Mucosa of gallbladder (tissue), 1 donor: ENCODE results near the gene SLC39A11. TPM values are rescaled to one million over a fixed set of nuclear protein-coding genes. Genes with fewer than 3 reads are reported as not detected.
"Not testable (repeated sequence)": the region's sequence is repeated elsewhere in the genome, so short reads cannot be mapped to it uniquely, and the experiment has no call there.

Experiments
- DNase-seq: peaks from one replicate; pipeline ENCODE4 v3.0.0-alpha.2; 2020; ENCODE audit warnings: low spot score
- total RNA-seq: library from RNA; stranded (reverse); gene quantifications from one replicate; pipeline ENCODE4 v1.2.1, GENCODE V29; 2021
- donor health status: DM: no; HTN: no; CAD: no.

SLC39A11 gene
- total RNA-seq, 1 donor from 2014 or later: 62.8 TPM

DNA sequence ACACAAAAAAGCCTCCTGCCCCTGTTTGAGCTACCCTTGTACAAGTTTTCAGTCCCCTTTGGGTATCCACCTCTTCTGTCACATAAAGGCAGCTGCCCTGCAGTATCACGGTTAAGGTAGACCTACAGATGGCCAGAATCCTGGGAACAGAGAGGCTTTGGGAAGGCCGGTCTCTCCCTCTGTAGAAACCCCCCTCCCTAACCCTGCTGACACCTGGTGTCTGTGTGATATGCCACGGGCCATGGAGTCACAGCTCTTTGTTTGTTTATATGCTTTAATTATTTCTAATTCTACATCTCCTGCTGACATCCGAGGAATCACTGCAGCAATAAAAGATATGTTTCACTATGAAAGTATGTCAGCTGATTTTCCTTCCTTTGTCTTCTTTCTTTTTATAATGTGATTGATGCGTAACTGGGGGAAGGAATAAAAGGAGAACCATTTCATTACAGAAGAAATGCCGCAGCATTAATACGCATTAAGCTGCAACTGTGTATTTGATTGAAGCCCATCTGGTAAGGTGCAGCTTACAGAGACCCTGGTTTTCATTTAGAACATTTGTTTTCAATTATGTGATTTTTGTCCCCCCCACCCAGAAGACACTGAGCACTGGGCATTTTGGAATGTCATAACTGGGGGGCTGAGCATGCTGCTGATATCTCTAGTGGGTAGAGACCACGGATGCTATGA, 142.1 kb downstream of the SLC39A11 start:
- no peak for DNase-seq

GRCh38 chr17:72948115-72948514, 144.4 kb downstream of the SLC39A11 start:
- no peak for DNase-seq

DNA sequence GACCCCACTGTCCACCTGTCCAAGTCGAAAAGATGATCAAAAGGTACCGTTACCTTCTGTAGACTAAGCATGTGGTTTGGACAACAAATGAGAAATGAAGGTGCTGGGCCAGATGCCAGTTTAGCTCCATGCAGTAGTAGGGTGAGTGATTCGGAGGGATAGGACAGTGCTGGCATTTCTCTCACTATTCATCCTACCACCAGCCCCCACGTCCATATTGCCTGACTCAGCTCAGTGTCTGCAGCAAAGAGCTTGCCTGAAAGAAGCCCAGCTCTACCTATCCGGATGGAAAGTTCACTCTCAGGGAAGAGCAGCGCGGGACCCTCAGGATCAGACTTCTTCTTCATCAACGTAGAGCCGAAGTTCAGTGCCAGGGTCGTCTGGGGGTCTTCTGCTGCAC, 145.0 kb downstream of the SLC39A11 start:
- DNase-seq: no peak

DNA sequence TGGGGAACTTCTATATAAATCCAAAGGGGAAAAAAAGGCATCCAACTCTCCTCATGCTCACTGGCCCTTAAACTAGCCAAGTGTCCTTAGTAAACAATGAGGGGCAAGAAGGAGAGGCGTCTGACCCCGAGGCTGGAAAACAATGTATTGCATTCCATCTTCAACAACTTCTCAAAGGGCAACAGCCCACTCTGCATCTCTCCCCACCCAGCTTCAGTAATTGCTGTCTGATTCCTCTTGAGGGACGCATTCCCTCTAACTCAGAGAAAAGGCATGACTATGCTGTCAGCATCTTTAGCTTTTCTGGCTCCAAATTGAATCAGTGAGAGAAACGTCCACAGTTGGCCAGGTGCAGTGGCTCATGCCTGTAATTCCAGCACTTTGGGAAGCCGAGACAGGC, 145.8 kb downstream of the SLC39A11 start:
- no peak for DNase-seq

- DNase-seq: no peak
Measured at GRCh38 chr17:72946156-72946555, 146.3 kb downstream of the SLC39A11 start.

DNA sequence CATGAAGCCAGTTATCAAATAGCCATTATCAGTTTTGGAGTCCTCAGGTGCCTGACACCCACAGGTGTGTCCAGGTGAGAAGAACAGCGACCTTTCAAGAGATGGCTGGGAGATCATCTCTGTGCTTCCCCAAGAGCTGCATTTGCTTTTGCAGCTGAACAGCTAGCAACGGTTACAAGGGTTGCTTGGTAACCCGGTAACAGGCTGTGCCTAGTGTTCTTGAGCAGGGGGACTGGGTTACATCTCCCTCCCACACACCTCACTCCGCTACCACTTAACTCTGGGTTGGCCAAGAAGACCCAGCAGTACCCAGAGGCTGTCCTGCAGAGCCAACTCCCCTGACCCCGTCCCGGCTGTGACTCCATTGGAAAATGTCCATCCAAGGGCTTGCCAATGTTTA, 147.0 kb downstream of the SLC39A11 start:
- no peak for DNase-seq

DNA sequence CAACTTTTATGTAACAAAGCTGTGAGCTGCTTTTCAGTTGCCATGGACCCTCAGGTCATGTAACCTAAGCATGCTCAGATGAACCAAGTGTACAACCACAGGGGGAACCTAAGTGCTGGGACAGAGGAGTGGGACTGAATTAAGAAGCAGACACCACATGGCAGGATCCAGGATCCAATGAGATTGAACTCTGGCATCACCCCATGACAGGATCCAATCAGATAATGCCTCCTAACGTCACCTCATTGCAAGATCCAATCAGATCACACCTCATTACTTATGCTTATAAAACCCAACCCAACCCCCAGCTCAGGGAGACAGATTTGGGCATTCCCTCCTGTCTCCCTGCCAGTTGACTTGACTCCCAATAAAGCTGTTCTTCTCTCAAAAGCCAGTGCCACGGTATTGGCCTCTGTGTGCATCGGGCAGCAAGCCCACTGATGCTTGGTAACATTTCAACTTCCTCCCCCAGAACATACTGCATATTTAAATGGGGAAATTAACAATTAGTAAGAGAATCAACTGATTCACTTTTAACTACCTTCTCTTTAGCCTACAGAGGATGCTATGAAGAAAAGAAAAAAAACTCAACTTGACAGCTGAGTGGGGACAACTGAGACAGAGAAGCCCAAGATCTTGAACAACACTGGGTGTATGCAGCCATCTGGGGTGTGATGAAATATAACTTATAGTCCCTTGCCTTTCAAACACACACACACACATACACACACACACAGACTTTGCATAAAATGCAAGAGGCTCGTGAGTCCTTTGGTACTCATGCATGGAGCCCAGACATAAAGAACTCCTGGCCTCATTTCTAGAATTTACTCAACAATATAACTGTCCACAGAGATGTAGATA, 148.4 kb downstream of the SLC39A11 start:
- DNase-seq: no peak

GRCh38 chr17:72942579-72942978, 149.9 kb downstream of the SLC39A11 start:
- DNase-seq: no peak

GRCh38 chr17:72940496-72940895, 152.0 kb downstream of the SLC39A11 start:
- DNase-seq: no peak

DNA sequence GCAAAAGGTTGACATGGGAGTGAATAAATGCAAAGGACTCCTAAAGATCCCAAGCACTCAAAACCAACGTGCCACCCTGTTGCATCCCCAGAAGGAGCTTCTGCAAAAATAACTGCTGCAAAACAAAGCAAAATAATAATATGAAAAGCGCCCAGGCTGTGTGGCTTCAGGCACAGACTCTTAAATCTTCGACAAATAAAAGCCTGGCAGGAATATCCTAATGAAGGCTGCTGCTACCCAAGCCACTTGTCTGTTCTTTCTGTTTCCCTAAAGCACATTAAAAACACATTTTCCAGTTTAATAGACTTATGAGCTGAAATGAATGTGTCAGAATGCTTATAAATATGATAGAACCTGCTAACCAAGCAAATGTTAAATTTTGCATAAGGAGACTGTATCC, 154.0 kb downstream of the SLC39A11 start:
- no peak for DNase-seq

- DNase-seq: no peak
Measured at GRCh38 chr17:72937707-72938106, 154.8 kb downstream of the SLC39A11 start.

- not testable (repeated sequence) for DNase-seq
Measured at GRCh38 chr17:72937254-72937653, 155.2 kb downstream of the SLC39A11 start.

DNA sequence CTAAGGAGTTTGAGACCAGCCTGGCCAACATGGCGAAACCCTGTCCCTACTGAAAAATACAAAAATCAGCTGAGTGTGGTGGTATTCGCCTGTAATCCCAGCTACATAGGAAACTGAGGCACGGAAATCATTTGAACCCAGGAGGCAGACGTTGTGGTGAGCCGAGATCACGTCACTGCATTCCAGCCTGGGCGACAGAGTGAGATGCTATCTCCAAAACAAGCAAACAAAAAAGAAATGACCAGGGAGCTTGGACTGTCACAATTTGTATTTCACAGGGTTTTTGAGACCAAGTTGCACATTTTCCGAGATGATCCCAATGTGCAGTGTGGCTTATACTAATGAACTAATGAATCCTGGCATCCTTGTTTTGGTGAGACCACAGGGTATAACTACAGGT, 156.5 kb downstream of the SLC39A11 start:
- no peak for DNase-seq

GRCh38 chr17:72934927-72935326, 157.6 kb downstream of the SLC39A11 start:
- DNase-seq: no peak

GRCh38 chr17:72931635-72932034, 160.9 kb downstream of the SLC39A11 start:
- DNase-seq: no peak

DNA sequence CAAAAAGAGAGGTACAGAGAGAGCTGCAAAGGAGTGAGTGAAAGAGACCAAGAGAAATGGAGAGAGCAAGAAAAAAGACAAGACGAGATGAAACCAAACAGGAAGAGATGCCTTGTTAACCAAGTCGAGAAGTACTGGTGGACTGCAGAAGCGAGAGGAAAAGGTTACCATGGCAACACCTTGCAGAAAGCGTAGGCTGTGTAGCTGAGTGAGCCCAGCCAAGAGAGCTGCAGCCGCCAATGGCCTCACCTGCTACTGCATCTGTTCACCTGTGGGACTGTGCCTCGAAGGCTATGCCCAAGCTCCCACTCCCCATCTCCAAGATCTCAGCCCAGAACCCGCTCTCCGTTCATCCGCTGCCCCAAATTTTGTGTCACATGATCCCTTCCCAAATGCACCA, 161.3 kb downstream of the SLC39A11 start:
- no peak for DNase-seq

GRCh38 chr17:72930031-72930430, 162.5 kb downstream of the SLC39A11 start:
- no peak for DNase-seq

- peak; percentile 52 for DNase-seq
Measured at GRCh38 chr17:72928454-72929136, 163.9 kb downstream of the SLC39A11 start.

GRCh38 chr17:72927760-72928159, 164.7 kb downstream of the SLC39A11 start:
- DNase-seq: no peak

GRCh38 chr17:72927146-72927545, 165.3 kb downstream of the SLC39A11 start:
- no peak for DNase-seq

- DNase-seq: no peak
Measured at GRCh38 chr17:72926171-72926570, 166.3 kb downstream of the SLC39A11 start.

DNA sequence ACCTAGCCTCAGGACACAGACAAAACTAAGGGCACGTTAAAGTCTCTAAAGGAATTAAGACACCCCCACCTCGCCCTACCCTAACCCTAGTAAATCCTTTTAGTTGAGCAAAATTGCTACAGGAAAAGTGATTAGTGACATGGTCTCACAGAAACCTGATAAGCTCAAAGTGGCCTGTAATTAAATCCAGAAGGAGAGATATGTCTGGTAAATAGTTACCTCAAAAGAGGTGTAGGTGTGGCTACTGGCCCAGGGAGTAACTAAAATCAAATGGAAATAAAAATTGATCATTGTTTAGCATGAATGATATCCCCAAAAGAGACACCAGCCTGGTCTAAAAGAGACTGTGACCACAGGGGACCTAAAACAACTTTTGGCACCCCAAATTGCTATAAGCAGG, 168.3 kb downstream of the SLC39A11 start:
- DNase-seq: no peak

DNA sequence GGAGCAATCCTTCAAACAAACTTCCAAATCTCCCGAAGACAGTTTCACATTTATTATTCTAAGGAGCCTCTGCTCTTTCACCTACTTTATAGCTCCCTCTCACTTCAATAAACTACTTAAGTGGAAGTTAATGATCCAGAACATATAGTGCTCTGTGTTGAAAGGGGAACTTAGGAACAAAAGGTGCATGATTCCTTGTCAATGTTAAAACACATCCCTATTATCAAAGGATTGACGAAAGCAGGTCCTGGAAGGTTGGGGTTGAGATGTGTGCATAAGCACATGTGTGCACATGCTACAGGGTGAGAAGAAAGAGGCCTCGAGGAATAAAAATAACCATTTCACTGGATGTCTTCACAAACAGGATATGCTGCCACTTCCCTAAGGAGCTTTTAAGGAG, 170.3 kb downstream of the SLC39A11 start:
- no peak for DNase-seq
